ENCODE data around the gene DSE. TPM values are rescaled to one million over a fixed set of nuclear protein-coding genes. Genes with fewer than 3 reads are reported as not detected.

DSE gene
- polyA plus RNA-seq, 2 of the 4 experiments (the other 2 are of a cell fraction) = 20.2 to 22.7 TPM

DNA sequence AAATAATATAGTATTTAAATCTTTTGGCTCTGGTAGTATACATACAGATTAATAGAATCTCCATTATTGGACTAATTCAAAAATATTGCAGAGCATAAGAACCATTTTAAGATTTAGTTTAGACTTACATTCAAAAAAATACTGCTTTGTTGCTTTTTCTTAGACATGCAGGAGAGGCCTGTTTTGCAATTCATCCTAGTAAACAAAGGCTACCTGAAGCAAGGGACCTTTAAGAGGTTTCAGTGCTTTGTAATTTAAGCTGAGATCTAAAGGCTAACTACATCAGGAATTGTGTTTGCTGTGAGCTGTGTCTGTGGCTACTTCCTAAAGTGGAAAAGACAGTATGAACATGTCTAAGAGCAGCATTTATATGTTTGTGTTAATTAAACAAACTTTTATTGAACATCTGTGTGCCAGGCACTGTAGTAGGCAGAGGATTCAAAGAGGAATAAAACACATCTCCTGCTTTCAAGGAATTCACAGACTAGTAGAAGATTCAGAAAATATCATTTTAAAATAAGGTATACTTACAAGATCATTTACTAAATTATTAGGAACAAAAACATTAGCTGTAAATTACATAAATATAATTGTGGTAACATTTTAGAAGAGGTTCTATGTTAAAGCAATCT, 61.3 kb downstream of the DSE start:
- POLR2A ChIA-PET = no interaction called here
- no peak for FAIRE-seq
- CTCF ChIA-PET = interaction anchor here (0.7 to 1.3 kb wide), 4 partner anchors 9 to 95 kb away, joined by 3 read pairs; no protein-coding TSS in a partner anchor
- no peak overlapping the region for H3K27ac ChIP-seq
- no peaks in the 10 kb centered on the region for H3K4me1 ChIP-seq
- no peak for ATAC-seq
- H3K4me3 ChIP-seq = no peak overlapping the region
- H3K4me2 ChIP-seq = no peak overlapping the region
- no peaks in the 10 kb centered on the region for H3K9me3 ChIP-seq
- TF ChIP-seq, protein P1, sequence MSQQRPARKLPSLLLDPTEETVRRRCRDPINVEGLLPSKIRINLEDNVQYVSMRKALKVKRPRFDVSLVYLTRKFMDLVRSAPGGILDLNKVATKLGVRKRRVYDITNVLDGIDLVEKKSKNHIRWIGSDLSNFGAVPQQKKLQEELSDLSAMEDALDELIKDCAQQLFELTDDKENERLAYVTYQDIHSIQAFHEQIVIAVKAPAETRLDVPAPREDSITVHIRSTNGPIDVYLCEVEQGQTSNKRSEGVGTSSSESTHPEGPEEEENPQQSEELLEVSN (IDR thresholded peaks at IDR 0.05; ENCODE audit: borderline replicate concordance, low read depth) = no peak
- no peak for TF ChIP-seq FOXS1 (CRISPR knock-in tag; IDR thresholded peaks at IDR 0.05)
- TF ChIP-seq HEYL (CRISPR knock-in tag; IDR thresholded peaks at IDR 0.05) = no peak
- no peak for TF ChIP-seq NR3C1 (IDR thresholded peaks at IDR 0.05)
- TF ChIP-seq HDAC2 (IDR thresholded peaks at IDR 0.05) = no peak
- no peak for TF ChIP-seq ZFP36 (IDR thresholded peaks at IDR 0.05; ENCODE audit: borderline replicate concordance, partially characterized antibody)
- DNase-seq (ENCODE audit: low read depth in 1 of 2, low spot score in 1 of 2) = no peak

DNA sequence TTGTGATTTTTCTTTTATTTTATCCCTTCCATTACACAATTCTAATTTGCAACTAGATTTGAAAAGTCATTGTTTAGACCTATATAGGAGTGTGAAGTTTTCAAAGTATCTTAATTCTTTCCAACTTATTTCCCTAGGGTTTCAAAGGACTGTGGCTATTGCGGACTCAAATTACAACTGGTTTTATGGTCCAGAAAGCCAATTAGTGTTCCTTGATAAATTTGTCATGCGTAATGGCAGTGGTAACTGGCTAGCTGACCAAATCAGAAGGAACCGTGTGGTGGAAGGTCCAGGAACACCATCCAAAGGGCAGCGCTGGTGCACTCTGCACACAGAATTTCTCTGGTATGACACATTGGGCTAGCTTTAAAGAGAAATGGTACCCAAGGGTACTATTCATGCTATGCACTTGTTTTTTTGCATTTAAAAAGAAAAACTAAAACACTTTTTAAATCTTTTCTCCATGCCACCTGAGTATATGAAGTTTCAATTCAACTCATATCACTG, 62.5 kb downstream of the DSE start:
- ChIA-PET POLR2A (no interaction called here), CTCF (interaction anchor here (1.2 to 1.3 kb wide), 2 partner anchors 10 to 87 kb away, joined by 3 read pairs; no protein-coding TSS in a partner anchor)
- Histone ChIP-seq H3K4me2 (no peak overlapping the region), H3K9me3 (no peaks in the 10 kb centered on the region), H3K4me1 (no peaks in the 10 kb centered on the region), H3K4me3 (no peak overlapping the region), H3K27ac (no peak overlapping the region)
- 95% methylated on average over 4 of the region's 4 CpGs for WGBS (ENCODE audit: missing lambda C conversion rate)
- TF ChIP-seq HES2 (IDR thresholded peaks at IDR 0.05) = no peak
- TF ChIP-seq POLR2A (IDR thresholded peaks at IDR 0.05; ENCODE audit: low read length) = no peak
- no peak for TF ChIP-seq EHMT2 (IDR thresholded peaks at IDR 0.05; ENCODE audit: low read depth)
- no peak for TF ChIP-seq TFCP2L1 (CRISPR knock-in tag; IDR thresholded peaks at IDR 0.05)
- TF ChIP-seq TP53 (CRISPR knock-in tag; IDR thresholded peaks at IDR 0.05) = no peak
- TF ChIP-seq JUNB (IDR thresholded peaks at IDR 0.05) = no peak
- no peak for TF ChIP-seq BHLHE40 (IDR thresholded peaks at IDR 0.05; ENCODE audit: low read depth, low read length)
- TF ChIP-seq HMGXB4 (CRISPR knock-in tag; IDR thresholded peaks at IDR 0.05; ENCODE audit: borderline replicate concordance) = no peak
- TF ChIP-seq RFX5 (IDR thresholded peaks at IDR 0.05) = no peak
- no peak for TF ChIP-seq EHF (CRISPR knock-in tag; IDR thresholded peaks at IDR 0.05)
- TF ChIP-seq POLR2AphosphoS2 (conservative IDR thresholded peaks at IDR 0.05; ENCODE audit: low read length) = no peak
- TF ChIP-seq RCOR1 (IDR thresholded peaks at IDR 0.05; ENCODE audit: low read depth, low read length) = no peak
- no peak for TF ChIP-seq FOSB (CRISPR knock-in tag; IDR thresholded peaks at IDR 0.05)
- TF ChIP-seq SREBF2 (IDR thresholded peaks at IDR 0.05) = no peak
- no peak for TF ChIP-seq ZFP36 (IDR thresholded peaks at IDR 0.05; ENCODE audit: borderline replicate concordance, partially characterized antibody)
- no peak for TF ChIP-seq PHF8 (IDR thresholded peaks at IDR 0.05; ENCODE audit: borderline replicate concordance, low read depth)
- TF ChIP-seq FOXS1 (CRISPR knock-in tag; IDR thresholded peaks at IDR 0.05) = no peak
- TF ChIP-seq RAD21 (conservative IDR thresholded peaks at IDR 0.05 in 1 of 2, IDR thresholded peaks at IDR 0.05 in 1 of 2) = no peak
- TF ChIP-seq ZNF302 (CRISPR knock-in tag; IDR thresholded peaks at IDR 0.05) = no peak
- ATAC-seq = no peak
- no peak for FAIRE-seq
- no peak for DNase-seq (ENCODE audit: low read depth in 1 of 2, low spot score in 1 of 2)
